ENCODE results near the gene LGALS7. TPM values are rescaled to one million over a fixed set of nuclear protein-coding genes. Genes with fewer than 3 reads are reported as not detected.

LGALS7 gene
- total and polyA plus RNA-seq, 2 experiments from 2014 or later = not detected

GRCh38 chr19:38742296-38742695 lies 31.0 kb downstream of the LGALS7 start:
- no peak for TF ChIP-seq CTCF (IDR thresholded peaks at IDR 0.05; ENCODE audit: low read depth, low read length)
- no peaks in the 10 kb centered on the region for H3K4me1 ChIP-seq (ENCODE audit: low read depth)
- no peaks in the 10 kb centered on the region for H3K36me3 ChIP-seq
- H3K27ac ChIP-seq = no peak overlapping the region
- no peaks in the 10 kb centered on the region for H3K9me3 ChIP-seq (ENCODE audit: low read depth)
- H3K27me3 ChIP-seq = no peaks in the 10 kb centered on the region
- DNase-seq (ENCODE audit: low read depth in 1 of 2, low spot score in 1 of 2) = no peak
- no peak overlapping the region for H3K4me3 ChIP-seq

GRCh38 chr19:38741670-38742069 lies 31.6 kb downstream of the LGALS7 start:
- no peak overlapping the region for H3K4me3 ChIP-seq
- H3K27ac ChIP-seq = no peak overlapping the region
- DNase-seq (ENCODE audit: low read depth in 1 of 2, low spot score in 1 of 2) = no peak
- H3K9me3 ChIP-seq (ENCODE audit: low read depth) = no peaks in the 10 kb centered on the region
- no peaks in the 10 kb centered on the region for H3K36me3 ChIP-seq
- H3K27me3 ChIP-seq = no peaks in the 10 kb centered on the region
- TF ChIP-seq CTCF (IDR thresholded peaks at IDR 0.05; ENCODE audit: low read depth, low read length) = no peak
- no peaks in the 10 kb centered on the region for H3K4me1 ChIP-seq (ENCODE audit: low read depth)

- Histone ChIP-seq H3K36me3 (no peaks in the 10 kb centered on the region), H3K4me1 (ENCODE audit: low read depth) (no peaks in the 10 kb centered on the region), H3K27ac (no peak overlapping the region), H3K27me3 (no peaks in the 10 kb centered on the region), H3K4me3 (no peak overlapping the region), H3K9me3 (ENCODE audit: low read depth) (no peaks in the 10 kb centered on the region)
- no peak for DNase-seq (ENCODE audit: low read depth in 1 of 2, low spot score in 1 of 2)
- TF ChIP-seq CTCF (IDR thresholded peaks at IDR 0.05; ENCODE audit: low read depth, low read length) = no peak
These were observed 32.4 kb downstream of the LGALS7 start for GRCh38 chr19:38740932-38741331.

- Histone ChIP-seq H3K9me3 (ENCODE audit: low read depth) (no peaks in the 10 kb centered on the region), H3K27ac (no peak overlapping the region), H3K27me3 (no peaks in the 10 kb centered on the region), H3K4me1 (ENCODE audit: low read depth) (no peaks in the 10 kb centered on the region), H3K36me3 (no peaks in the 10 kb centered on the region), H3K4me3 (no peak overlapping the region)
- TF ChIP-seq CTCF (IDR thresholded peaks at IDR 0.05; ENCODE audit: low read depth, low read length) = no peak
- DNase-seq (ENCODE audit: low read depth in 1 of 2, low spot score in 1 of 2) = no peak
These were observed 33.1 kb downstream of the LGALS7 start for GRCh38 chr19:38740257-38740592.

GRCh38 chr19:38739440-38740256 lies 33.7 kb downstream of the LGALS7 start:
- no peak for DNase-seq (ENCODE audit: low read depth in 1 of 2, low spot score in 1 of 2)
- no peak overlapping the region for H3K27ac ChIP-seq
- no peaks in the 10 kb centered on the region for H3K4me1 ChIP-seq (ENCODE audit: low read depth)

More at GRCh38 chr19:38739440-38740256, 33.7 kb downstream of the LGALS7 start:
- no peak overlapping the region for H3K4me3 ChIP-seq
- no peaks in the 10 kb centered on the region for H3K27me3 ChIP-seq
- TF ChIP-seq CTCF (IDR thresholded peaks at IDR 0.05; ENCODE audit: low read depth, low read length) = no peak
- no peaks in the 10 kb centered on the region for H3K9me3 ChIP-seq (ENCODE audit: low read depth)
- H3K36me3 ChIP-seq = no peaks in the 10 kb centered on the region
